ENCODE results near the gene GLIS1. TPM values are rescaled to one million over a fixed set of nuclear protein-coding genes. Genes with fewer than 3 reads are reported as not detected.

The GLIS1 gene
- total and polyA plus RNA-seq, 10 of the 15 experiments (the other 5 are each of a cell fraction or from before 2014, with no cell fraction given), result not detected

DNA sequence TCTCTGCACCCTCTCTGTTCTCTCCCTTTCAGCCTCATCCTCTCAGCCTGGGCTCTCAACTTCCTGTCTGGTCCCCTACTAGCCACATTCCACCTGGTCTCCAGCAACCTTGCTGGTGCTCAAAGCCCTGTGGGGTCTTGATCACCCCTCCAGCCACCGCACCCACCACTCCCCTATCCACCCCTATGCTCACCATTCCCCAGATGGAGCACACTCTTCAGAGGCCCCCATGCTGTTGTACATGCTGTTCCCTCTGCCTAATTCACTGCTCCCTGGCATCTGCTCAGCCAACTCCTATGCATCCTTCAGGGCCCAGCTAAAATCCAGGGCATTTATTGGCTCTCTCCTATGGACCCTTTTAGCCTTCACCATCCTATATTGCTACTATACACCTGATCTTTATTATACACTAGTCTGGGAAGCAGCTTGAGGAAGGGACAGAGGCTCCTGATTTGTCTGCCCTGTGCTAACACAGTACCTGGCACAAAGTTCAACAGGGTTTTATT, 81.0 kb downstream of the GLIS1 start (continued):
- no peak for TF ChIP-seq E2F8 (IDR thresholded peaks at IDR 0.05; ENCODE audit: low read depth, partially characterized antibody)
- TF ChIP-seq MYB (IDR thresholded peaks at IDR 0.05; ENCODE audit: borderline replicate concordance, low read depth, low read length), result no peak
- no peak for TF ChIP-seq FOXM1 (IDR thresholded peaks at IDR 0.05; ENCODE audit: low read depth, low read length)
- no peak for TF ChIP-seq ATF7 (IDR thresholded peaks at IDR 0.05; ENCODE audit: low read depth)
- TF ChIP-seq HDAC2 (IDR thresholded peaks at IDR 0.05), result no peak
- TF ChIP-seq SUZ12 (IDR thresholded peaks at IDR 0.05; ENCODE audit: unreplicated experiment), result no peak
- TF ChIP-seq BCLAF1 (IDR thresholded peaks at IDR 0.05), result no peak
- no peak for TF ChIP-seq YBX1 (IDR thresholded peaks at IDR 0.05)
- TF ChIP-seq GABPA (IDR thresholded peaks at IDR 0.05; ENCODE audit: low read depth), result no peak

All from GM12878 (cell line).